HG03135 (cell line): ENCODE results near the gene XXYLT1.
"Not testable (repeated sequence)": the region's sequence is repeated elsewhere in the genome, so short reads cannot be mapped to it uniquely, and the experiment has no call there.

Experiments
- ATAC-seq: cut with Tn5 transposase; IDR thresholded peaks from one replicate; pipeline ENCODE4 v1.9.1; 2021; ENCODE audit warnings: mild to moderate bottlenecking, moderate library complexity; ENCODE audit not compliant: unreplicated experiment

XXYLT1 gene, protein sequence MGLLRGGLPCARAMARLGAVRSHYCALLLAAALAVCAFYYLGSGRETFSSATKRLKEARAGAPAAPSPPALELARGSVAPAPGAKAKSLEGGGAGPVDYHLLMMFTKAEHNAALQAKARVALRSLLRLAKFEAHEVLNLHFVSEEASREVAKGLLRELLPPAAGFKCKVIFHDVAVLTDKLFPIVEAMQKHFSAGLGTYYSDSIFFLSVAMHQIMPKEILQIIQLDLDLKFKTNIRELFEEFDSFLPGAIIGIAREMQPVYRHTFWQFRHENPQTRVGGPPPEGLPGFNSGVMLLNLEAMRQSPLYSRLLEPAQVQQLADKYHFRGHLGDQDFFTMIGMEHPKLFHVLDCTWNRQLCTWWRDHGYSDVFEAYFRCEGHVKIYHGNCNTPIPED

DNA sequence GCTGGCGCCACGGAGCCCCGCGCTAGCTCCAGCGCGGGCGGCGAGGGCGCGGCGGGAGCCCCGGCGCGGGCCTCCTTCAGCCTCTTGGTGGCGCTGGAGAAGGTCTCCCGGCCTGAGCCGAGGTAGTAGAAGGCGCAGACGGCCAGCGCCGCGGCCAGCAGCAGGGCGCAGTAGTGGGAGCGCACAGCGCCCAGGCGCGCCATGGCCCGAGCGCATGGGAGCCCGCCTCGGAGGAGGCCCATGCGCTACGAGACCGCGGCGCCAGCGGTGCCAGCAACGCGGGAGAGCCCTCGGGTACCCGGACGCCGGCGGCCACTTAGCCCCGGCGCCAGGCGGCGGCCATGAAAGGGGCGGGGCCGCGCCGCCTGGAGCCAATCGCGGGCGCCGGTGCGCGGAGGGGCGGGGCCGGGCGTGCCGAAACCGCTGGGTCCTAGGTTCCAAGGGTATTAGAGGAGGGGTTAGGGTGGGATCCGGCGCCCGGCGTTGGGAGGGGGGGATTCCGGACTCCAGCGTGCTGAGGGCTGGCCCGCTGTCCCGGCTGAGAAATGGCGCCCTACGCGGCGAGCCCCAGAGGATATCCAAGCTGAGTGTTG is at the start of gene XXYLT1:
Gene XXYLT1 (minus strand): TSS at position 343 of the 593 bp plus-strand sequence. CDS start 101 bp downstream, at position 242.
- peak; percentile 72 for ATAC-seq

GRCh38 chr3:195319060-195319459 is 48.1 kb upstream of the XXYLT1 start:
- ATAC-seq = no peak

DNA sequence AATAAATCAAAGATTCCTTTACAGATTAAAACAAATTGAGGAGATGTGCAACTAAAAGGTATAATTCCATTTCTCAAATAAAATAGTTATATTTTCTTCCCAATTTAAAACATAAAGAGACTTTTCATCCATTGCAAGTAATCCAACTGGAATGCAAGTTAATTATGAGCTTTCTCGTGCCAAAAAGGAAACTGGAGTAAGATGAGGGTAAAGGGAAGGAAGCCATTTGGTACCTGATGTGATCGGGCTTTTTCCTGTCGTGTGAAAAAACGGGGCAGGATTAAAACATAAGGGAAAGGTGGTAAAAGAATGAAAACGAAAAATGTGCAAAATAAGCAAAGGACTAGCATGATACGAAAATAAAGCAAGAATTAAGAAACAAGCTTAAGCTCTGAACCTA is 41.8 kb upstream of the XXYLT1 start:
- no peak for ATAC-seq

DNA sequence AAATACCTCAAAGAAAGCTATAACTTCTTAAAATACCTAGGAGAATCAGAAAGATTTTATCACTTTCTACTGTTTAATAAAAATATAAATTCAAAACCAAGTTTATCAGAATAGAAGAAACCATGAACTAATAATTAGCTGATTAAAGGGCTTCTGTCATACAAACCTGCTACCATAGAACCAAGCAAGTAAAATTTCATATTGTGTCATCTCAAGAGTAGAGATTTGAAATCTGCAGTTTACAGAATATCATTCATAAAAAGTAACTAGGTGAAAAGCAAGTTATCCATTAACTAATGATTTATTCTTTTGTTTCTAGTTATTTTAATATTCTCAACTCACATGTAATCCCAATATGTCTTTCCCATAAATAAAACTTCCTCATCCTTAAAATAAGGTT is 36.8 kb upstream of the XXYLT1 start:
- ATAC-seq = no peak

- no peak for ATAC-seq
These were observed 35.4 kb upstream of the XXYLT1 start for GRCh38 chr3:195306369-195306768.

DNA sequence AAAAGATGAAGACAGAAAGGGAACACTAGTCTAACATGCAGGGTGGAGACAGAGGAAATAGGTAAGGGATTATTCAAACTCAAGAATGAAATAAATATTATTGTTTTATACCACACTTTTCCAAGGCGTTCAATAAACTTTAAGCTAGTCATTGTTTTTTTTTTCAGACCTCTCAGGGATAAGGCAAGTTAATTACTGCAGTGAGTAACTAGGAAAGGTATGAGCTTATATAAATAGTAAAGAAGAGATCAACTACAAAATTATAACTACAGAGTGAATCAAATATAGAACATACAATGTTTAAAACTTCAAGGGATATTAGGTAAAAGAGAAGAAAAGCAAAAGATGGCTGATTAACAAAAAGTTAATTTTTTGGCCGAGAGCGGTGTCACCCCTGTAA is 31.5 kb upstream of the XXYLT1 start:
- no peak for ATAC-seq

- no peak for ATAC-seq
These were observed 26.5 kb upstream of the XXYLT1 start for GRCh38 chr3:195297446-195297845.

GRCh38 chr3:195296662-195297061 is 25.7 kb upstream of the XXYLT1 start:
- no peak for ATAC-seq

- no peak for ATAC-seq
These were observed 20.2 kb upstream of the XXYLT1 start for GRCh38 chr3:195291121-195291520.

DNA sequence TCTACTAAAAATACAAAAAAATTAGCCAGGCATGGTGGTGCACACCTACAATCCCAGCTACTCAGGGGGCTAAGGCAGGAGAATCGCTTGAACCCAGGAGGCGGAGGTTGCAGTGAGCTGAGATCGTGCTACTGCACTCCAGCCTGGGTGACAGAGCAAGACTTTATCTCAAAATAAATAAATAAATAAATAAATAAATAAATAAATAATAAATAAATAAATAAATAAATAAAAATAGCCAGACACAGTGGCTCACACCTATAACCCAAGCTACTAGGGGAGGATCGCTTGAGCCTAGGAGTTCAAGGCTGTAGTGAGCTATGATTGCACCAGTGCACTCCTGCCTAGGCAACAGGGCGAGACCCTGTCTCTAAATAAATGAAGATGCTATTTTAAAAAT is 19.7 kb upstream of the XXYLT1 start:
- not testable (repeated sequence) for ATAC-seq

DNA sequence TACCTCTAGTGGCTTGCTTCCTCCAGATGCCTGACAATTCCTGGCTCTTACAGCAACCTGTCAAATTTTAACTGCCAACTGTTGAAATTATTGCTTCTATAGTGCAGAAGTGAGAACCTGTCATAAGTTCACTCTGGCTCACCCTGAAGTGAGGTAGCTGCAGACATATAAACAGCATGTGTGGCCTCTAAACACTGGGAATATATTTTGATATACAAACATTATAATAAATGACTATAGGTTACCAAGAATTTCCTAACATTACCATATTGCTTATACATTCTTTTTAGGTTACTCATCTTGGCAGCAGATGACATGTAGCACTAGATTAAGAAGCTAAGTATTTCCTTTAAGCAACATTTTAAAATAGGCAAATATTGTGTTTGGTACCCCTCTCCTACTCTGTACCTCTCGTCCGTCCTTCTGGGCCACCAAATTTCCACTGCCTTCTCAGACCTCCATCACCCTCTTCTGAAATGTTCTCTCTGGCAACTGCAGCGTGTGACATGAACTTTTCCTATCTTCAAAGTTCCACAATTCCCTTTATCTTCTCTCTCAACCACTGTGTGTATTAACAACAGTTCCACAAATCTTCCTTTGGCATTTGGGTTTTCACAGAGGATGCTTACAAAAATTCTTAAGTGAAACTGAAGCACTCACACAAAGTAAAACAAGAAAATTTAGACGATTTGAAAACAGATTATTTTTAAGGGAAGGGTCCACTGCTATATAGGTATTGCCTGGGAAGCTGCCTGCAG is 15.3 kb upstream of the XXYLT1 start:
- ATAC-seq = no peak

GRCh38 chr3:195285372-195285771 is 14.4 kb upstream of the XXYLT1 start:
- no peak for ATAC-seq

- no peak for ATAC-seq
These were observed 13.9 kb upstream of the XXYLT1 start for GRCh38 chr3:195284842-195285241.

DNA sequence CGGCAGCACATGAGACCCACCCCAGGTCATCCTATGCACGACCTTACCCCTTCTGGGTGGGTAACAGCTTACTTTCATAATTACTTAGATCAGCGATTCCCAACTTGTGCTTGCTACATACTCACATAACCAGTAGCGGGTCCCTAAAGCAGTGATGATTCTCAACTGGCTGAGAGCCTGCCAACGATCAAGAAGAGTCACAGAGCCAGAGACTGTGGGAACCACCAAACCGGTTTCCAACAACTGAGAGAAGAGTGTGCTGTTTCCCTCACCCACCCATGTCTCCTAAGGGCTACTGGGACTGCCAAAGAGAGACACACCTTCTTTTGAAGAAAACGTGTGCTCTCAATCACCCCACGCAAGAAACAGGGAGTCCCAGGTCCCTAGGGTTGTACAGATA is 12.0 kb upstream of the XXYLT1 start:
- ATAC-seq = no peak

GRCh38 chr3:195274259-195274966 is 3.5 kb upstream of the XXYLT1 start:
- ATAC-seq = no peak

GRCh38 chr3:195271410-195272243 is 668 bp upstream of the XXYLT1 start:
- peak; percentile 63 for ATAC-seq

DNA sequence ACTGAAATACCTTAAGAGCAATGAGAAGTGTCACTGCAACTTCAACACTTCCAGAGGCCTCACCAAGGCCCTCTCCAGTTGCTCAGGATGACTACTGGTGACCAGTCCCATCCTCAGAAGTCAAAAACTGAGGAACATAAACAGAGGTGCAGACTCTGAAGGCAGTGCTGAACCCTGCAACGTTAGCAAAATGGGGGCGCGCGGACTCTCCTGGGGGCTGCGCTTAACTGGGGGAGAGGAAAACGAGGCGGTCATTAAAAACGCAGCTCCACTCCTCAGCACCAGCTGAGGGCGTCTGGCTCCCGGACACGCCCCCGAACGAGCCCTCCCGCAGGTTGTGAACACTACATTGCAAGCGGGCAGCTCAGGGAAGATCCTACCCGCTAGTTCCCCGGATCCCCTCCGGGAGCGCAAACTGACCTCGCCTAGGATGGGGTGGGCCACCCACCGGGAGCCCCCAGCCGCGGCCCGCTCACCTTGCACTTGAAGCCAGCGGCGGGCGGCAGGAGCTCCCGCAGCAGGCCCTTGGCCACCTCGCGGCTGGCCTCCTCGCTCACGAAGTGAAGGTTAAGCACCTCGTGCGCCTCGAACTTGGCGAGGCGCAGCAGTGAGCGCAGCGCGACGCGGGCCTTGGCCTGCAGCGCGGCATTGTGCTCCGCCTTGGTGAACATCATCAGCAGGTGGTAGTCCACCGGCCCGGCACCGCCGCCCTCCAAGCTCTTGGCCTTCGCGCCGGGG is 711 bp downstream of the XXYLT1 start:
- ATAC-seq = peak; percentile 13

GRCh38 chr3:195269375-195270078 is 1.4 kb downstream of the XXYLT1 start:
- ATAC-seq = no peak
